Neural cell (in vitro differentiated cells): ENCODE data around the gene POLE. TPM values are rescaled to one million over a fixed set of nuclear protein-coding genes. Genes with fewer than 3 reads are reported as not detected.

Source experiments
- H2AFZ ChIP-seq: fragments of 200-600, 300-800 bp; sonication (generic), shearing (Covaris generic); 2 replicates; pipeline ENCODE4 v1.6.0; 2014; ENCODE audit warnings: low read depth, mild to moderate bottlenecking, antibody characterized with exemption, low read length, moderate library complexity
- H3F3A ChIP-seq: fragments of 200-600 bp; shearing (Covaris generic); 2 replicates; pipeline ENCODE4 v1.6.1; 2016; ENCODE audit warnings: mild to moderate bottlenecking, moderate library complexity, mixed read lengths, antibody characterized with exemption, low read length; ENCODE audit not compliant: insufficient read depth, poor library complexity, severe bottlenecking
- H3K27ac ChIP-seq: fragments of 200-600, 300-800 bp; sonication (generic), shearing (Covaris generic); 2 replicates; pipeline ENCODE4 v1.5.1; 2014; ENCODE audit warnings: mild to moderate bottlenecking, low read length, moderate library complexity
- H3K27me3 ChIP-seq: fragments of 300-800, 200-600 bp; sonication (generic), shearing (Covaris generic); 2 replicates; pipeline ENCODE4 v1.6.0; 2014; ENCODE audit warnings: mild to moderate bottlenecking, low read depth, low read length, moderate library complexity; ENCODE audit not compliant: insufficient read depth
- H3K36me3 ChIP-seq: fragments of 300-800, 200-600 bp; sonication (generic), shearing (Covaris generic); 2 replicates; pipeline ENCODE4 v1.5.1; 2014; ENCODE audit warnings: mild to moderate bottlenecking, antibody characterized with exemption, low read length, moderate library complexity; ENCODE audit not compliant: insufficient read depth
- H3K4me2 ChIP-seq: fragments of 300-800, 200-600 bp; sonication (generic), shearing (Covaris generic); 2 replicates; pipeline ENCODE4 v1.6.0; 2014; ENCODE audit warnings: mild to moderate bottlenecking, low read length
- H3K4me3 ChIP-seq: fragments of 300-800, 200-600 bp; sonication (generic), shearing (Covaris generic); 2 replicates; pipeline ENCODE4 v1.5.1; 2014; ENCODE audit warnings: mild to moderate bottlenecking, low read length, moderate library complexity
- H3K79me2 ChIP-seq: fragments of 200-600 bp; shearing (Covaris generic); replicated peaks from 2 replicates; pipeline ENCODE4 v1.6.0; 2014; ENCODE audit warnings: mild to moderate bottlenecking, low read length, moderate library complexity; ENCODE audit not compliant: insufficient read depth
- H3K9ac ChIP-seq: fragments of 300-800, 200-600 bp; sonication (generic), shearing (Covaris generic); 2 replicates; pipeline ENCODE4 v1.6.1; 2016; ENCODE audit warnings: mild to moderate bottlenecking, low read length, mixed read lengths
- H3K9me2 ChIP-seq: fragments of 200-600 bp; shearing (Covaris generic); 2 replicates; pipeline ENCODE4 v1.6.1; 2016; ENCODE audit warnings: mild to moderate bottlenecking, low read length, mixed read lengths; ENCODE audit not compliant: insufficient read depth
- H3K9me3 ChIP-seq: fragments of 200-600, 300-800 bp; sonication (generic), shearing (Covaris generic); 2 replicates; pipeline ENCODE4 v1.6.1; 2016; ENCODE audit warnings: mild to moderate bottlenecking, mixed run types, low read length, moderate library complexity, mixed read lengths
- H4K20me1 ChIP-seq: fragments of 200-600 bp; shearing (Covaris generic); 2 replicates; pipeline ENCODE4 v1.6.1; 2016; ENCODE audit warnings: mild to moderate bottlenecking, mixed run types; ENCODE audit not compliant: insufficient read depth
- EP300 ChIP-seq: fragments of 450-650 bp; conservative IDR thresholded peaks from 2 replicates; pipeline ENCODE4 v1.6.1; 2014; ENCODE audit warnings: antibody characterized with exemption, mild to moderate bottlenecking, moderate library complexity; ENCODE audit not compliant: poor library complexity, severe bottlenecking
- EZH2 ChIP-seq: fragments of 200-600, 300-800 bp; shearing (Covaris generic), sonication (generic); IDR thresholded peaks from 2 replicates; pipeline ENCODE4 v1.6.1; 2014; ENCODE audit warnings: antibody characterized with exemption, low read length, borderline replicate concordance, mild to moderate bottlenecking; ENCODE audit not compliant: insufficient read depth, poor library complexity, severe bottlenecking
- MXI1 ChIP-seq: fragments of 450-650 bp; conservative IDR thresholded peaks from 2 replicates; pipeline ENCODE4 v1.6.1; 2014; ENCODE audit warnings: antibody characterized with exemption, mild to moderate bottlenecking; ENCODE audit not compliant: poor library complexity, severe bottlenecking
- POLR2AphosphoS5 ChIP-seq: IDR thresholded peaks from 2 replicates; pipeline ENCODE4 v1.6.1; 2012
- RAD21 ChIP-seq: fragments of 450-650 bp; conservative IDR thresholded peaks from 2 replicates; pipeline ENCODE4 v1.6.1; 2014; ENCODE audit warnings: antibody characterized with exemption, mild to moderate bottlenecking, moderate library complexity
- SMC3 ChIP-seq: fragments of 450-650 bp; conservative IDR thresholded peaks from 2 replicates; pipeline ENCODE4 v1.6.1; 2014; ENCODE audit warnings: antibody characterized with exemption, mild to moderate bottlenecking, moderate library complexity; ENCODE audit not compliant: poor library complexity
- TAF1 ChIP-seq: IDR thresholded peaks from 2 replicates; pipeline ENCODE4 v1.6.1; 2012; ENCODE audit warnings: low read depth
- polyA plus RNA-seq: library from polyadenylated mRNA; depleted of rRNA; stranded (reverse); fragments of >200 nt; gene quantifications from 2 replicates; pipeline ENCODE4 v1.2.3, GENCODE V29; 2014
- TF ChIP-seq, protein P1 (sequence below): IDR thresholded peaks from 2 replicates; pipeline ENCODE4 v1.6.1; 2012; ENCODE audit warnings: borderline replicate concordance
- TF ChIP-seq, protein P2 (sequence below): fragments of 450-650 bp; IDR thresholded peaks from 2 replicates; pipeline ENCODE4 v1.5.1; 2014; ENCODE audit warnings: antibody characterized with exemption, mild to moderate bottlenecking, moderate library complexity; ENCODE audit not compliant: poor library complexity, severe bottlenecking

The POLE gene
- polyA plus RNA-seq, 1 donor from 2014 or later: 8.5 TPM

DNA sequence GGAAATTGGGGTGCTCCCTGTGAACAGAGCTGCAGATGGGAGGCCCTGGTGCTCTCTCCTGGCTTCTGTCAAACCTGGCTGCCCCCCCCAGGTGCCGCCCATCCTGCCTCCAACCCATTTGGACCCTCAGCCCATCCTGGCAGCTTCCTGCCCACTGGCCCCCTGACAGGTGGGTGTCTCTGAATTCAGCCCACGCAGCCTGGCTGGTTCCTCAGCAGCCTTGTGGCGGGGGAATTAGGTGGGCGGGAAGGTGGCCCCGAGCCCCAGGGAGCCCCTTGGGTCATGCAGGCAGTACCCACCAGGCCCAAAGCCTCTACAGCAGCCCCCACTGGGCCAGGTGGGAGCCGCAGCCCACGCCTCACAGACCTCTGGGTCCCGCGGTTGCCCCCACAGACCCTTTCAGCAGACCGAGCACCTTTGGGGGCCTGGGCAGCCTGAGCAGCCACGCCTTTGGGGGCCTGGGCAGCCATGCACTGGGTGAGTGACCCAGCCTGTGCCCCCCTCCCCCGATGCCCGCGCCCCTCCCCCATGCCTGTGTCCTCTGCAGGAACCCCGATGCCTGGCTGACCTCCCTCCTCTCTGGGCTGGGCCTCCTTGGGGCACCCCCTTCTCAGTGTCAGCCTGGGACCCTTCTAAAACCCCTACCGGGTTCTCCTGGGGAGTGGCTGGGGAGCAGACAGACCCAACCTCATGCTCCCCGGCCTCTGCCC lies 105.6 kb downstream of the POLE start:
- Histone ChIP-seq H2AFZ (no peak overlapping the region), H3F3A (no peaks in the 10 kb centered on the region), H3K27ac (no peak overlapping the region), H3K9ac (no peak overlapping the region), H3K27me3 (no peaks in the 10 kb centered on the region), H3K9me3 (no peaks in the 10 kb centered on the region), H3K79me2 (no peaks in the 10 kb centered on the region), H3K9me2 (no peaks in the 10 kb centered on the region), H3K4me2 (no peak overlapping the region), H4K20me1 (no peaks in the 10 kb centered on the region), H3K36me3 (no peaks in the 10 kb centered on the region), H3K4me3 (no peak overlapping the region)
- TF ChIP-seq, protein P1, sequence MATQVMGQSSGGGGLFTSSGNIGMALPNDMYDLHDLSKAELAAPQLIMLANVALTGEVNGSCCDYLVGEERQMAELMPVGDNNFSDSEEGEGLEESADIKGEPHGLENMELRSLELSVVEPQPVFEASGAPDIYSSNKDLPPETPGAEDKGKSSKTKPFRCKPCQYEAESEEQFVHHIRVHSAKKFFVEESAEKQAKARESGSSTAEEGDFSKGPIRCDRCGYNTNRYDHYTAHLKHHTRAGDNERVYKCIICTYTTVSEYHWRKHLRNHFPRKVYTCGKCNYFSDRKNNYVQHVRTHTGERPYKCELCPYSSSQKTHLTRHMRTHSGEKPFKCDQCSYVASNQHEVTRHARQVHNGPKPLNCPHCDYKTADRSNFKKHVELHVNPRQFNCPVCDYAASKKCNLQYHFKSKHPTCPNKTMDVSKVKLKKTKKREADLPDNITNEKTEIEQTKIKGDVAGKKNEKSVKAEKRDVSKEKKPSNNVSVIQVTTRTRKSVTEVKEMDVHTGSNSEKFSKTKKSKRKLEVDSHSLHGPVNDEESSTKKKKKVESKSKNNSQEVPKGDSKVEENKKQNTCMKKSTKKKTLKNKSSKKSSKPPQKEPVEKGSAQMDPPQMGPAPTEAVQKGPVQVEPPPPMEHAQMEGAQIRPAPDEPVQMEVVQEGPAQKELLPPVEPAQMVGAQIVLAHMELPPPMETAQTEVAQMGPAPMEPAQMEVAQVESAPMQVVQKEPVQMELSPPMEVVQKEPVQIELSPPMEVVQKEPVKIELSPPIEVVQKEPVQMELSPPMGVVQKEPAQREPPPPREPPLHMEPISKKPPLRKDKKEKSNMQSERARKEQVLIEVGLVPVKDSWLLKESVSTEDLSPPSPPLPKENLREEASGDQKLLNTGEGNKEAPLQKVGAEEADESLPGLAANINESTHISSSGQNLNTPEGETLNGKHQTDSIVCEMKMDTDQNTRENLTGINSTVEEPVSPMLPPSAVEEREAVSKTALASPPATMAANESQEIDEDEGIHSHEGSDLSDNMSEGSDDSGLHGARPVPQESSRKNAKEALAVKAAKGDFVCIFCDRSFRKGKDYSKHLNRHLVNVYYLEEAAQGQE: no peak
- no peak for TF ChIP-seq POLR2AphosphoS5
- TF ChIP-seq MXI1: no peak
- TF ChIP-seq EZH2: no peak
- TF ChIP-seq TAF1: no peak
- no peak for TF ChIP-seq EP300
- TF ChIP-seq SMC3: no peak
- TF ChIP-seq, protein P2, sequence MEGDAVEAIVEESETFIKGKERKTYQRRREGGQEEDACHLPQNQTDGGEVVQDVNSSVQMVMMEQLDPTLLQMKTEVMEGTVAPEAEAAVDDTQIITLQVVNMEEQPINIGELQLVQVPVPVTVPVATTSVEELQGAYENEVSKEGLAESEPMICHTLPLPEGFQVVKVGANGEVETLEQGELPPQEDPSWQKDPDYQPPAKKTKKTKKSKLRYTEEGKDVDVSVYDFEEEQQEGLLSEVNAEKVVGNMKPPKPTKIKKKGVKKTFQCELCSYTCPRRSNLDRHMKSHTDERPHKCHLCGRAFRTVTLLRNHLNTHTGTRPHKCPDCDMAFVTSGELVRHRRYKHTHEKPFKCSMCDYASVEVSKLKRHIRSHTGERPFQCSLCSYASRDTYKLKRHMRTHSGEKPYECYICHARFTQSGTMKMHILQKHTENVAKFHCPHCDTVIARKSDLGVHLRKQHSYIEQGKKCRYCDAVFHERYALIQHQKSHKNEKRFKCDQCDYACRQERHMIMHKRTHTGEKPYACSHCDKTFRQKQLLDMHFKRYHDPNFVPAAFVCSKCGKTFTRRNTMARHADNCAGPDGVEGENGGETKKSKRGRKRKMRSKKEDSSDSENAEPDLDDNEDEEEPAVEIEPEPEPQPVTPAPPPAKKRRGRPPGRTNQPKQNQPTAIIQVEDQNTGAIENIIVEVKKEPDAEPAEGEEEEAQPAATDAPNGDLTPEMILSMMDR: no peak
- no peak for TF ChIP-seq RAD21

GRCh38 chr12:132580701-132581292 lies 106.3 kb downstream of the POLE start:
- no peak overlapping the region for H3K27ac ChIP-seq
- no peak overlapping the region for H2AFZ ChIP-seq
- H3K9me3 ChIP-seq: no peaks in the 10 kb centered on the region
- no peak overlapping the region for H3K4me3 ChIP-seq
- TF ChIP-seq SMC3: no peak
- H3K27me3 ChIP-seq: no peaks in the 10 kb centered on the region
- no peaks in the 10 kb centered on the region for H4K20me1 ChIP-seq
- H3K4me2 ChIP-seq: no peak overlapping the region
- no peaks in the 10 kb centered on the region for H3K36me3 ChIP-seq
- H3K9ac ChIP-seq: no peak overlapping the region
- H3F3A ChIP-seq: no peaks in the 10 kb centered on the region
- H3K9me2 ChIP-seq: no peaks in the 10 kb centered on the region
- no peaks in the 10 kb centered on the region for H3K79me2 ChIP-seq
